Activated T-cell treated with anti-CD3 and anti-CD28 coated beads, Interleukin-2, amount 50 U/mL, for 1 hour (primary cell): Measurements from ENCODE around the gene HHEX.
A peak's percentile ranks its signal among the peaks of the same experiment; 100 is the strongest.
"Not testable (repeated sequence)": the region's sequence is repeated elsewhere in the genome, so short reads cannot be mapped to it uniquely, and the experiment has no call there.

Experiments
- DNase-seq: peaks from one replicate; pipeline ENCODE4 v3.0.0-alpha.2; 2020

Gene HHEX

GRCh38 chr10:92689663-92690210, at the start of gene HHEX:
Gene HHEX (plus strand): TSS chr10:92689955. CDS start chr10:92689987, 32 bp downstream.
- DNase-seq: peak; percentile 55

- DNase-seq: no peak
Measured at GRCh38 chr10:92640107-92640506, 49.6 kb upstream of the HHEX start.

GRCh38 chr10:92641492-92641891, 48.3 kb upstream of the HHEX start:
- DNase-seq: no peak

- no peak for DNase-seq
Measured at GRCh38 chr10:92644921-92645320, 44.8 kb upstream of the HHEX start.

- not testable (repeated sequence) for DNase-seq
Measured at GRCh38 chr10:92650864-92651263, 38.9 kb upstream of the HHEX start.

- DNase-seq: no peak
Measured at GRCh38 chr10:92655426-92655825, 34.3 kb upstream of the HHEX start.

GRCh38 chr10:92656266-92656961, 33.3 kb upstream of the HHEX start:
- no peak for DNase-seq

- DNase-seq: no peak
Measured at GRCh38 chr10:92657024-92657423, 32.7 kb upstream of the HHEX start.

GRCh38 chr10:92662848-92663247, 26.9 kb upstream of the HHEX start:
- DNase-seq: no peak

- no peak for DNase-seq
Measured at GRCh38 chr10:92664322-92664721, 25.4 kb upstream of the HHEX start.

GRCh38 chr10:92667078-92667477, 22.7 kb upstream of the HHEX start:
- no peak for DNase-seq

GRCh38 chr10:92677708-92678107, 12.0 kb upstream of the HHEX start:
- no peak for DNase-seq

GRCh38 chr10:92678206-92678605, 11.5 kb upstream of the HHEX start:
- no peak for DNase-seq

GRCh38 chr10:92681306-92681834, 8.4 kb upstream of the HHEX start:
- DNase-seq: no peak

GRCh38 chr10:92688573-92688926, 1.2 kb upstream of the HHEX start:
- no peak for DNase-seq

- no peak for DNase-seq
Measured at GRCh38 chr10:92688927-92689662, 660 bp upstream of the HHEX start.

GRCh38 chr10:92690211-92690914, 608 bp downstream of the HHEX start:
- DNase-seq: peak; percentile 72

- DNase-seq: peak; percentile 19
Measured at GRCh38 chr10:92690915-92691590, 1.3 kb downstream of the HHEX start.

GRCh38 chr10:92691591-92692079, 1.9 kb downstream of the HHEX start:
- peak; percentile 31 for DNase-seq

GRCh38 chr10:92692080-92692671, 2.4 kb downstream of the HHEX start:
- peak; percentile 17 for DNase-seq

GRCh38 chr10:92692697-92693533, 3.2 kb downstream of the HHEX start:
- DNase-seq: no peak
